ENCODE results near the gene PIK3R5. TPM values are rescaled to one million over a fixed set of nuclear protein-coding genes. Genes with fewer than 3 reads are reported as not detected.

PIK3R5 gene
- total and polyA plus RNA-seq, 2 donors from 2014 or later, result 0.45 to 19.1 TPM

DNA sequence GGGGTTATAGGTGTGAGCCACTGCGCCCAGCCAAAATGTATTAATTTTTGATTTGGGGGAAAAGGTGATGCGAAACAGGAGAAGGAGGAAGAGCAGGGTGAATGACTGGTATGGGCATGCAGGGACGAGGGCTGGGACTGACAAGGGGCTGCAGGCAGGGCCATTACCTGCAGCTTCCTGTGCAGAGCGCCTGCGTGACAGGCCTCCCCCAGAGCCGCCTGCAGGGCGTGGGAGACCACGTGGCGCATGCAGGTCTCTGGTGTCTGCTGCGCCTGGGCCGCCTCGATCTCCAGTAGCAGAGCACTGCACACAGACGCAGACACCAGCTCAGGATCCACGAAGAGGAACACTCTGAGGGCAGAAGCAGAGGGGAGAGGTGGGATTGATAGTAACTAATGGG lies 130.4 kb downstream of the PIK3R5 start:
- Histone ChIP-seq H3K27me3 (ENCODE audit: control insufficient read depth, insufficient read depth, low read length) (no peaks in the 10 kb centered on the region), H3K36me3 (ENCODE audit: control insufficient read depth in 2 of 3, insufficient read depth in 3 of 3, low read length in 3 of 3) (no peaks in the 10 kb centered on the region), H3K27ac (ENCODE audit: low read depth in 2 of 2, low read length in 2 of 2) (no peak overlapping the region), H3K4me3 (ENCODE audit: low read length in 3 of 3) (no peak overlapping the region), H3K4me1 (ENCODE audit: control insufficient read depth in 2 of 3, insufficient read depth in 2 of 3, low read depth in 1 of 3, low read length in 3 of 3) (no peaks in the 10 kb centered on the region), H3K9me3 (ENCODE audit: control insufficient read depth in 2 of 3, insufficient read depth in 1 of 3, low read length in 3 of 3) (no peaks in the 10 kb centered on the region), H3K9ac (ENCODE audit: low read length in 3 of 3) (no peak overlapping the region)
- FAIRE-seq (no peak), DNase-seq (no peak)
- TF ChIP-seq, protein P1, sequence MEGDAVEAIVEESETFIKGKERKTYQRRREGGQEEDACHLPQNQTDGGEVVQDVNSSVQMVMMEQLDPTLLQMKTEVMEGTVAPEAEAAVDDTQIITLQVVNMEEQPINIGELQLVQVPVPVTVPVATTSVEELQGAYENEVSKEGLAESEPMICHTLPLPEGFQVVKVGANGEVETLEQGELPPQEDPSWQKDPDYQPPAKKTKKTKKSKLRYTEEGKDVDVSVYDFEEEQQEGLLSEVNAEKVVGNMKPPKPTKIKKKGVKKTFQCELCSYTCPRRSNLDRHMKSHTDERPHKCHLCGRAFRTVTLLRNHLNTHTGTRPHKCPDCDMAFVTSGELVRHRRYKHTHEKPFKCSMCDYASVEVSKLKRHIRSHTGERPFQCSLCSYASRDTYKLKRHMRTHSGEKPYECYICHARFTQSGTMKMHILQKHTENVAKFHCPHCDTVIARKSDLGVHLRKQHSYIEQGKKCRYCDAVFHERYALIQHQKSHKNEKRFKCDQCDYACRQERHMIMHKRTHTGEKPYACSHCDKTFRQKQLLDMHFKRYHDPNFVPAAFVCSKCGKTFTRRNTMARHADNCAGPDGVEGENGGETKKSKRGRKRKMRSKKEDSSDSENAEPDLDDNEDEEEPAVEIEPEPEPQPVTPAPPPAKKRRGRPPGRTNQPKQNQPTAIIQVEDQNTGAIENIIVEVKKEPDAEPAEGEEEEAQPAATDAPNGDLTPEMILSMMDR (IDR thresholded peaks at IDR 0.05; ENCODE audit: borderline replicate concordance, extremely low read depth, insufficient read depth), result no peak
- intact Hi-C loops (cut with DNase I), result no loop called here

DNA sequence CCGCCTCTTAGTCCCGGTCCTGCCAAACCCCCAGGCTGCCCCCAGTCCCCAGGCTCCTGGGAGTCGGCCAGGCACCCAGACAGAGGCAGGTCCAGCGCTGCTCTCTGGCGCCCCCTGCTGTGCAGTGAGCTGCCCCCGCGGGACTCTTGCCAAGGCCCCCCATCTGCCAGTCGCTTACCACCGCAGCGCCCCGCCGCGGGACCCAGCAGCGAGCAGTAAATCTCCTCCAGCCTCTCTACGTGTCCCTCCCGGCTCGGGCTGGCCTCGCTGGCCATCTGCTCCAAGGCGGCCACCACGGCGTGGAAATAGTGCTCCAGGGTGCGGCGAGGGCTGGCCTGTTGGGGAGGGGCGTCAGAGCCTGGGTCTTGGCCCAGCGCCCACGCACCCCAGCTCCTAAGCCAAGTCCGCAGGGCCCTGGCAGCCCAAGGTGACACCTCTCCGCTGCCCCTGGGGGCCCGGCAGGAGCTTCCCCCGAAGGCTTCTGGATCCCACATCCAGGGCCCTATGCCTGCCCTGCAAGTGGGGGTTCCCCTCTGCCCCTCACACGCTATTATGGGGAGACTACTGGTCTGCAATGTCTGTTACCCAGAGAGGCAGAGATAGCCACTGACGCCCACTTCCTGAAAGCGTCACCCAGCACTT lies 132.7 kb downstream of the PIK3R5 start:
- peak; percentile 30 to 72 (median 52) for DNase-seq
- FAIRE-seq, result no peak
- no peak overlapping the region for H3K27ac ChIP-seq (ENCODE audit: low read depth in 2 of 2, low read length in 2 of 2)
- TF ChIP-seq, protein P1 (IDR thresholded peaks at IDR 0.05; ENCODE audit: borderline replicate concordance, extremely low read depth, insufficient read depth), result no peak
- no peak overlapping the region for H3K9ac ChIP-seq (ENCODE audit: low read length in 3 of 3)
- intact Hi-C loops (cut with DNase I), result no loop called here
- no peaks in the 10 kb centered on the region for H3K36me3 ChIP-seq (ENCODE audit: control insufficient read depth in 2 of 3, insufficient read depth in 3 of 3, low read length in 3 of 3)
- no peak overlapping the region for H3K4me3 ChIP-seq (ENCODE audit: low read length in 3 of 3)
- no peaks in the 10 kb centered on the region for H3K27me3 ChIP-seq (ENCODE audit: control insufficient read depth, insufficient read depth, low read length)
- no peaks in the 10 kb centered on the region for H3K4me1 ChIP-seq (ENCODE audit: control insufficient read depth in 2 of 3, insufficient read depth in 2 of 3, low read depth in 1 of 3, low read length in 3 of 3)
- H3K9me3 ChIP-seq (ENCODE audit: control insufficient read depth in 2 of 3, insufficient read depth in 1 of 3, low read length in 3 of 3), result peaks cover 0 to 2% (median 0%) of the 10 kb centered on the region in 3 donors

DNA sequence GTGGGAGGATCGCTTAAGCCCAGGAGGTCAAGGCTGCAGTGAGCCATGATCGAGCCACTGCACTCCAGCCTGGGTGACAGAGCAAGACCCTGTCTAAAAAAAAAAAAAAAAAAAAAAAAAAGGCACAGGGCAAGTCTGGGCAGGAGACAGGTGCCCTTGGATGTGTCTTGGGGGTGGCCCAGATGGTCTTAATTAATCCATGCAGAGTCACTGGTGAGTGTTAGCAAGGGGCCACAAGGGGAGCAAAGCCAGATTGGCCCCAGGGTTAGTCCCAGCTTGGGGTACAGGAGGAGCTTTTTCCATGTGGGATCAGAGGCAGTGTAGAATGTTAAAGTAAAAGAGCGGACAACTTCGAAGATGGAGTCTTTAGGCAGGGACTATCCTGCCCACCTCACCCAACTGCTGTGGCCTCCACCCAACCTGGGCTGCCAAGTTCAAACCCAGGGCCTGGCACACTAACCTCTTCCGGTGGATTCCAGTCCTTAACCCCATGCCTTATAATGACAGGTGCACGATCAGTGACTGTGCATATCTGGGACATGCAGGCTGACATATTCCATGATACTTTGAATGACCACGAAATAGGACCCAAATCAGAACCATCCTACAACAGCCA lies 134.2 kb downstream of the PIK3R5 start:
- intact Hi-C loops (cut with DNase I), result no loop called here
- H3K27me3 ChIP-seq (ENCODE audit: control insufficient read depth, insufficient read depth, low read length), result no peaks in the 10 kb centered on the region
- no peaks in the 10 kb centered on the region for H3K36me3 ChIP-seq (ENCODE audit: control insufficient read depth in 2 of 3, insufficient read depth in 3 of 3, low read length in 3 of 3)
- TF ChIP-seq, protein P1 (IDR thresholded peaks at IDR 0.05; ENCODE audit: borderline replicate concordance, extremely low read depth, insufficient read depth), result no peak
- H3K9me3 ChIP-seq (ENCODE audit: control insufficient read depth in 2 of 3, insufficient read depth in 1 of 3, low read length in 3 of 3), result peaks cover 0 to 2% (median 0%) of the 10 kb centered on the region in 3 donors
- DNase-seq (no peak), FAIRE-seq (no peak)
- no peak overlapping the region for H3K4me3 ChIP-seq (ENCODE audit: low read length in 3 of 3)
- H3K9ac ChIP-seq (ENCODE audit: low read length in 3 of 3), result no peak overlapping the region
- no peak overlapping the region for H3K27ac ChIP-seq (ENCODE audit: low read depth in 2 of 2, low read length in 2 of 2)
- H3K4me1 ChIP-seq (ENCODE audit: control insufficient read depth in 2 of 3, insufficient read depth in 2 of 3, low read depth in 1 of 3, low read length in 3 of 3), result no peaks in the 10 kb centered on the region
